ENCODE data around the gene RAB34. TPM values are rescaled to one million over a fixed set of nuclear protein-coding genes. Genes with fewer than 3 reads are reported as not detected.

Gene RAB34
- total and polyA plus RNA-seq, 2 donors (not counting 3 experiments of a cell fraction or from before 2014, with no cell fraction given) = 62.3 to 113 TPM

GRCh38 chr17:28765038-28765437, 47.4 kb upstream of the RAB34 start:
- BruUV-seq (replicated peaks) = no TSS peak
- Histone ChIP-seq H4K20me1 (replicated peaks; ENCODE audit: control insufficient read depth, extremely low read depth, insufficient read depth, low read length) (no peaks in the 10 kb centered on the region), H3K4me2 (ENCODE audit: insufficient read depth, low read length) (no peak overlapping the region), H3K9me3 (replicated peaks; ENCODE audit: control insufficient read depth, insufficient read depth, low read length) (no peaks in the 10 kb centered on the region), H3K36me3 (ENCODE audit: control insufficient read depth in 2 of 2, extremely low read depth in 1 of 2, insufficient read depth in 2 of 2, low read length in 2 of 2) (peaks cover 2 to 7% of the 10 kb centered on the region in 2 experiments), H3K4me1 (ENCODE audit: control insufficient read depth, extremely low read depth, insufficient read depth, low read length) (peaks cover 16% of the 10 kb centered on the region), H3K4me3 (replicated peaks in 1 of 3; ENCODE audit: insufficient read depth in 1 of 3, low read depth in 1 of 3, low read length in 3 of 3) (no peak overlapping the region), H3K79me2 (ENCODE audit: control insufficient read depth, insufficient read depth, low read length) (peaks cover 15% of the 10 kb centered on the region), H3K9me1 (replicated peaks; ENCODE audit: control insufficient read depth, extremely low read depth, insufficient read depth, low read length) (no peaks in the 10 kb centered on the region), H3K27ac (ENCODE audit: insufficient read depth, low read depth, low read length) (no peak overlapping the region), H2AFZ (ENCODE audit: low read depth, low read length) (no peak overlapping the region), H3K27me3 (ENCODE audit: control insufficient read depth in 2 of 2, insufficient read depth in 2 of 2, low read length in 2 of 2) (no peaks in the 10 kb centered on the region), H3K9ac (replicated peaks; ENCODE audit: extremely low read depth, insufficient read depth, low read length) (no peak overlapping the region)
- intact Hi-C loops (cut with micrococcal nuclease) (no loop called here), dilution Hi-C loops (cut with MboI; ENCODE audit: extremely low pct_ligation_motif_present, low sequenced_read_pairs) (no loop called here)
- POLR2A ChIA-PET = no interaction called here
- TF ChIP-seq MAX (IDR thresholded peaks at IDR 0.05; ENCODE audit: insufficient read depth, insufficient read length) = no peak
- TF ChIP-seq CTCF (IDR thresholded peaks at IDR 0.05; ENCODE audit: extremely low read depth in 1 of 2, insufficient read depth in 1 of 2, low read depth in 1 of 2, low read length in 2 of 2) = no peak
- TF ChIP-seq FOS (IDR thresholded peaks at IDR 0.05; ENCODE audit: borderline replicate concordance, insufficient read depth, low read length) = no peak
- no peak for TF ChIP-seq GATA2 (IDR thresholded peaks at IDR 0.05; ENCODE audit: insufficient read depth, insufficient read length, low read depth, low read length)
- no peak for TF ChIP-seq MYC (IDR thresholded peaks at IDR 0.05; ENCODE audit: low read depth, low read length)
- no peak for TF ChIP-seq POLR2A (IDR thresholded peaks at IDR 0.05; ENCODE audit: low read depth, low read length)
- TF ChIP-seq EZH2 (IDR thresholded peaks at IDR 0.05; ENCODE audit: borderline replicate concordance, low read depth, low read length, severe bottlenecking) = no peak
- no peak for TF ChIP-seq JUN (IDR thresholded peaks at IDR 0.05; ENCODE audit: borderline replicate concordance, insufficient read depth, insufficient read length, low read depth)
- no peak for TF ChIP-seq POLR2AphosphoS5 (IDR thresholded peaks at IDR 0.05; ENCODE audit: insufficient read depth, low read depth, low read length)
- DNase-seq (ENCODE audit: low read depth, low spot score) (no peak), FAIRE-seq (no peak)
- CTCF ChIA-PET = interaction anchor here (1.1 to 6.4 kb wide), 17 partner anchors 9 to 188 kb away, joined by 3 to 130 read pairs (median 28); partner anchors contain the start of genes FAM222B, FLOT2, NEK8 and TLCD1

Data from endothelial cell of umbilical vein (primary cell).